Nephron progenitor cell (in vitro differentiated cells): ENCODE data around the gene MLN.

ENCODE experiments used
- DNase-seq: peaks from one replicate; pipeline ENCODE4 v3.0.0; 2021
- H3K27ac Mint-ChIP-seq: 2 replicates; pipeline ENCODE4 v1.8.0; 2021; ENCODE audit warnings: mild to moderate bottlenecking, moderate library complexity, mixed read lengths
- H3K27me3 Mint-ChIP-seq: 2 replicates; pipeline ENCODE4 v1.8.0; 2021; ENCODE audit warnings: mild to moderate bottlenecking, low read depth, mixed read lengths; ENCODE audit not compliant: poor library complexity
- H3K36me3 Mint-ChIP-seq: 2 replicates; pipeline ENCODE4 v1.8.0; 2021; ENCODE audit warnings: low read depth, mixed read lengths
- H3K4me1 Mint-ChIP-seq: 2 replicates; pipeline ENCODE4 v1.8.0; 2021; ENCODE audit warnings: mixed read lengths
- H3K4me3 Mint-ChIP-seq: 2 replicates; pipeline ENCODE4 v1.8.0; 2021; ENCODE audit warnings: mild to moderate bottlenecking, moderate library complexity, mixed read lengths
- H3K9me3 Mint-ChIP-seq: 2 replicates; pipeline ENCODE4 v1.8.0; 2021; ENCODE audit warnings: mild to moderate bottlenecking, moderate library complexity, mixed read lengths
- CTCF ChIP-seq: fragments of 200-600 bp; sonication (generic); IDR thresholded peaks from 2 replicates; pipeline ENCODE4 v1.5.0; 2021; ENCODE audit warnings: antibody characterized with exemption

The MLN gene

GRCh38 chr6:33819021-33819420, 15.2 kb upstream of the MLN start:
- no peak overlapping the region for H3K4me3 Mint-ChIP-seq
- peaks cover 27% of the 10 kb centered on the region for H3K27me3 Mint-ChIP-seq
- DNase-seq: no peak
- no peaks in the 10 kb centered on the region for H3K9me3 Mint-ChIP-seq
- H3K36me3 Mint-ChIP-seq: no peaks in the 10 kb centered on the region
- TF ChIP-seq CTCF: no peak
- H3K4me1 Mint-ChIP-seq: peaks cover 22% of the 10 kb centered on the region
- H3K27ac Mint-ChIP-seq: no peak overlapping the region

GRCh38 chr6:33818293-33818692, 14.5 kb upstream of the MLN start:
- no peak for DNase-seq
- Mint-ChIP-seq H3K36me3 (no peaks in the 10 kb centered on the region), H3K4me1 (peaks cover 22% of the 10 kb centered on the region), H3K27ac (no peak overlapping the region), H3K9me3 (no peaks in the 10 kb centered on the region), H3K27me3 (peaks cover 34% of the 10 kb centered on the region), H3K4me3 (no peak overlapping the region)
- no peak for TF ChIP-seq CTCF

GRCh38 chr6:33817489-33817888, 13.7 kb upstream of the MLN start:
- peaks cover 21% of the 10 kb centered on the region for H3K4me1 Mint-ChIP-seq
- H3K36me3 Mint-ChIP-seq: no peaks in the 10 kb centered on the region
- H3K27me3 Mint-ChIP-seq: peaks cover 35% of the 10 kb centered on the region
- no peaks in the 10 kb centered on the region for H3K9me3 Mint-ChIP-seq
- H3K27ac Mint-ChIP-seq: no peak overlapping the region
- no peak for TF ChIP-seq CTCF
- DNase-seq: no peak
- H3K4me3 Mint-ChIP-seq: no peak overlapping the region

GRCh38 chr6:33816911-33817310, 13.1 kb upstream of the MLN start:
- H3K36me3 Mint-ChIP-seq: no peaks in the 10 kb centered on the region
- no peak for TF ChIP-seq CTCF
- no peaks in the 10 kb centered on the region for H3K9me3 Mint-ChIP-seq
- peaks cover 41% of the 10 kb centered on the region for H3K27me3 Mint-ChIP-seq
- H3K27ac Mint-ChIP-seq: no peak overlapping the region
- DNase-seq: no peak
- H3K4me1 Mint-ChIP-seq: peaks cover 21% of the 10 kb centered on the region
- H3K4me3 Mint-ChIP-seq: no peak overlapping the region

- TF ChIP-seq CTCF: no peak
- H3K27me3 Mint-ChIP-seq: peaks cover 45% of the 10 kb centered on the region
- no peaks in the 10 kb centered on the region for H3K9me3 Mint-ChIP-seq
- H3K36me3 Mint-ChIP-seq: no peaks in the 10 kb centered on the region
- DNase-seq: peak; percentile 58
- no peak overlapping the region for H3K27ac Mint-ChIP-seq
- H3K4me1 Mint-ChIP-seq: peaks cover 21% of the 10 kb centered on the region
- H3K4me3 Mint-ChIP-seq: no peak overlapping the region
These were observed 12.1 kb upstream of the MLN start for GRCh38 chr6:33815854-33816253.
